GM23338 (cell line): ENCODE results near the gene MAGOH.

Experiments used
- EZH2 ChIP-seq: fragments of 200-600 bp; sonication (generic); IDR thresholded peaks from one replicate; pipeline ENCODE4 v1.8.0; 2017; ENCODE audit warnings: antibody characterized with exemption, mild to moderate bottlenecking, low read depth; ENCODE audit not compliant: unreplicated experiment
- EZH2phosphoT487 ChIP-seq: fragments of 200-600 bp; sonication (generic); IDR thresholded peaks from one replicate; pipeline ENCODE4 v1.8.1; 2018; ENCODE audit warnings: antibody characterized with exemption; ENCODE audit not compliant: unreplicated experiment
- POLR2AphosphoS5 ChIP-seq: IDR thresholded peaks from 2 replicates; pipeline ENCODE4 v1.6.1; 2016; ENCODE audit warnings: antibody characterized with exemption, low read depth
- STAT1 ChIP-seq: IDR thresholded peaks from one replicate; pipeline ENCODE4 v1.6.1; 2016; ENCODE audit warnings: antibody characterized with exemption; ENCODE audit not compliant: unreplicated experiment

DNA sequence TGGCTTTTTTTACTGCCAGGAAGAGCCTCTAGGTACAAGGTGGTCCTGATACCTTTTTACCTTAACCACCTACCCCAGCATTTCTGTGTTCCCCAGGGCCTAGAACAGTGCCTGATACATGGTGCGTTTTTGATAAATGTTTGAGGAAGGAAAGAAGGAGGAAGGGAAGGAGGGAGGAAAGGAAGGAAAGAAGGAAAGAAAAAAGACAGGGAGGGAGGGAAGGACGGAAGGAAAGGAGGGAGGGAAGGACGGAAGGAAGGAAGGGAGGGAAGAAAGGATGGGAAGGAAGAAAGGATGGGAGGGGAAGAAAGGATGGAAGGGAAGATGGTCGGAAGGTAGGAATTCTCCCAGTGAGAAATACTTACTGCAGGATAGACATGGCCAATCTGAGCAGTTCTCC is 12.0 kb upstream of the MAGOH start:
- TF ChIP-seq POLR2AphosphoS5 (no peak), EZH2 (no peak), EZH2phosphoT487 (no peak), STAT1 (no peak)
